HEK293 (cell line): ENCODE measurements around the gene MAPRE2.

Source experiments
- CTCF ChIA-PET: fragments of 350-600 bp; formaldehyde crosslinking; extraction: SDS; loops from one replicate; lab custom pipeline; 2021; ENCODE audit warnings: antibody characterized with exemption; lab: Yijun Ruan, JAX
- POLR2A ChIA-PET: fragments of 300-600 bp; formaldehyde crosslinking; extraction: SDS; loops from one replicate; lab custom pipeline; 2020; ENCODE audit warnings: antibody characterized with exemption, inconsistent platforms; lab: Yijun Ruan, JAX
- H3K27ac ChIP-seq: fragments of 200-500 bp; sonication (Bioruptor generic); 2 replicates; pipeline ENCODE4 v1.5.1; 2014; ENCODE audit warnings: low read depth, low read length, control low read depth, inconsistent platforms; ENCODE audit errors: extremely low read depth
- H3K36me3 ChIP-seq, 2 experiments: fragments of 200-500 bp in 1 of 2; sonication (Bioruptor generic) in 1 of 2; 1 replicate in 1 of 2; 2 replicates in 1 of 2; pipeline ENCODE4 v1.5.1; 2014 to 2017; ENCODE audit warnings: inconsistent platforms in 2 of 2, low read length in 2 of 2; ENCODE audit not compliant: control insufficient read depth in 2 of 2, insufficient read depth in 1 of 2
- H3K4me1 ChIP-seq: fragments of 200-500 bp; sonication (Bioruptor generic); 2 replicates; pipeline ENCODE4 v1.5.1; 2014; ENCODE audit warnings: mild to moderate bottlenecking, low read length, inconsistent platforms; ENCODE audit not compliant: control insufficient read depth, insufficient read depth
- H3K4me3 ChIP-seq: 2 replicates; pipeline ENCODE4 v1.5.1; 2011; ENCODE audit warnings: low read depth, mild to moderate bottlenecking, control low read depth, low read length, moderate library complexity
- H3K9me3 ChIP-seq: fragments of 200-500 bp; sonication (Bioruptor generic); 2 replicates; pipeline ENCODE4 v1.5.1; 2014; ENCODE audit warnings: low read depth, low read length, inconsistent platforms; ENCODE audit not compliant: control insufficient read depth, insufficient read depth
- GLI4 ChIP-seq: fragments of 450-650 bp; formaldehyde crosslinking; IDR thresholded peaks from 2 replicates; pipeline ENCODE4 v1.5.1; 2016; ENCODE audit warnings: missing biosample characterization, missing genetic modification characterization
- KLF1 ChIP-seq: fragments of 450-650 bp; formaldehyde crosslinking; IDR thresholded peaks from 2 replicates; pipeline ENCODE4 v1.5.1; 2016; ENCODE audit warnings: missing biosample characterization, missing genetic modification characterization
- KLF10 ChIP-seq: fragments of 450-650 bp; IDR thresholded peaks from 2 replicates; pipeline ENCODE4 v1.5.1; 2018; ENCODE audit warnings: missing biosample characterization, mild to moderate bottlenecking, missing genetic modification characterization
- KLF8 ChIP-seq: fragments of 450-650 bp; formaldehyde crosslinking; IDR thresholded peaks from 2 replicates; pipeline ENCODE4 v1.5.1; 2016; ENCODE audit warnings: missing biosample characterization, missing genetic modification characterization
- MYNN ChIP-seq: fragments of 450-650 bp; formaldehyde crosslinking; IDR thresholded peaks from 2 replicates; pipeline ENCODE4 v1.5.1; 2016; ENCODE audit warnings: missing biosample characterization, missing genetic modification characterization, borderline replicate concordance
- PRDM1 ChIP-seq: fragments of 450-650 bp; formaldehyde crosslinking; IDR thresholded peaks from 2 replicates; pipeline ENCODE4; 2016; ENCODE audit warnings: missing biosample characterization, missing genetic modification characterization
- RBAK ChIP-seq: fragments of 450-650 bp; formaldehyde crosslinking; IDR thresholded peaks from 2 replicates; pipeline ENCODE4 v1.5.1; 2016; ENCODE audit warnings: missing biosample characterization, missing genetic modification characterization
- SALL2 ChIP-seq: fragments of 450-650 bp; formaldehyde crosslinking; IDR thresholded peaks from 2 replicates; pipeline ENCODE4 v1.5.0; 2017; ENCODE audit warnings: missing biosample characterization, mild to moderate bottlenecking, missing genetic modification characterization, borderline replicate concordance
- SETDB1 ChIP-seq: IDR thresholded peaks from one replicate; pipeline ENCODE4 v1.6.1; 2017; ENCODE audit warnings: mild to moderate bottlenecking, low read length, moderate library complexity, mixed read lengths; ENCODE audit not compliant: insufficient read length
- SP7 ChIP-seq: fragments of 450-650 bp; formaldehyde crosslinking; IDR thresholded peaks from 2 replicates; pipeline ENCODE4 v1.5.1; 2016; ENCODE audit warnings: missing biosample characterization, missing genetic modification characterization
- ZEB2 ChIP-seq: fragments of 450-650 bp; formaldehyde crosslinking; IDR thresholded peaks from 2 replicates; pipeline ENCODE4 v1.5.1; 2016; ENCODE audit warnings: missing biosample characterization, missing genetic modification characterization
- ZFP69B ChIP-seq: fragments of 450-650 bp; formaldehyde crosslinking; IDR thresholded peaks from 2 replicates; pipeline ENCODE4 v1.5.1; 2016; ENCODE audit warnings: missing biosample characterization, missing genetic modification characterization
- ZNF138 ChIP-seq: fragments of 450-650 bp; formaldehyde crosslinking; IDR thresholded peaks from 2 replicates; pipeline ENCODE4 v1.5.1; 2016; ENCODE audit warnings: missing biosample characterization, missing genetic modification characterization, borderline replicate concordance
- ZNF148 ChIP-seq: fragments of 450-650 bp; formaldehyde crosslinking; IDR thresholded peaks from 2 replicates; pipeline ENCODE4 v1.5.0; 2017; ENCODE audit warnings: missing biosample characterization, missing genetic modification characterization, borderline replicate concordance
- ZNF2 ChIP-seq: fragments of 450-650 bp; formaldehyde crosslinking; IDR thresholded peaks from 2 replicates; pipeline ENCODE4 v1.5.1; 2016; ENCODE audit warnings: missing biosample characterization, missing genetic modification characterization
- ZNF202 ChIP-seq: fragments of 450-650 bp; formaldehyde crosslinking; IDR thresholded peaks from 2 replicates; pipeline ENCODE4 v1.5.1; 2016; ENCODE audit warnings: missing biosample characterization, missing genetic modification characterization, borderline replicate concordance
- ZNF214 ChIP-seq: fragments of 450-650 bp; formaldehyde crosslinking; IDR thresholded peaks from 2 replicates; pipeline ENCODE4 v1.5.1; 2017; ENCODE audit warnings: missing biosample characterization, mild to moderate bottlenecking, missing genetic modification characterization, borderline replicate concordance
- ZNF311 ChIP-seq: fragments of 450-650 bp; formaldehyde crosslinking; IDR thresholded peaks from 2 replicates; pipeline ENCODE4 v1.5.1; 2017; ENCODE audit warnings: missing biosample characterization, missing genetic modification characterization, borderline replicate concordance
- ZNF48 ChIP-seq: fragments of 450-650 bp; formaldehyde crosslinking; IDR thresholded peaks from 2 replicates; pipeline ENCODE4 v1.5.1; 2016; ENCODE audit warnings: missing biosample characterization, missing genetic modification characterization
- ZNF501 ChIP-seq: fragments of 450-650 bp; formaldehyde crosslinking; IDR thresholded peaks from 2 replicates; pipeline ENCODE4 v1.5.1; 2016; ENCODE audit warnings: missing biosample characterization, missing genetic modification characterization
- ZNF544 ChIP-seq: fragments of 450-650 bp; formaldehyde crosslinking; IDR thresholded peaks from 2 replicates; pipeline ENCODE4 v1.5.0; 2017; ENCODE audit warnings: missing biosample characterization, missing genetic modification characterization
- ZNF549 ChIP-seq: fragments of 450-650 bp; IDR thresholded peaks from 2 replicates; pipeline ENCODE4 v1.5.1; 2018; ENCODE audit warnings: missing biosample characterization, missing genetic modification characterization, mild to moderate bottlenecking, inconsistent platforms, moderate library complexity
- ZNF610 ChIP-seq: fragments of 450-650 bp; formaldehyde crosslinking; IDR thresholded peaks from 2 replicates; pipeline ENCODE4 v1.5.1; 2016; ENCODE audit warnings: missing biosample characterization, missing genetic modification characterization, borderline replicate concordance
- ZNF658 ChIP-seq: fragments of 450-650 bp; formaldehyde crosslinking; IDR thresholded peaks from 2 replicates; pipeline ENCODE4; 2016; ENCODE audit warnings: missing biosample characterization, missing genetic modification characterization
- ZNF704 ChIP-seq: fragments of 450-650 bp; formaldehyde crosslinking; IDR thresholded peaks from 2 replicates; pipeline ENCODE4 v1.5.1; 2016; ENCODE audit warnings: missing biosample characterization, missing genetic modification characterization
- ZNF747 ChIP-seq: fragments of 450-650 bp; formaldehyde crosslinking; IDR thresholded peaks from 2 replicates; pipeline ENCODE4 v1.5.1; 2016; ENCODE audit warnings: missing biosample characterization, missing genetic modification characterization
- TF ChIP-seq, protein P1 (sequence below): sonication (generic); formaldehyde crosslinking; IDR thresholded peaks from 2 replicates; pipeline ENCODE4 v1.8.1; 2022; ENCODE audit warnings: mild to moderate bottlenecking, moderate library complexity, missing genetic modification reagents

Gene MAPRE2

DNA sequence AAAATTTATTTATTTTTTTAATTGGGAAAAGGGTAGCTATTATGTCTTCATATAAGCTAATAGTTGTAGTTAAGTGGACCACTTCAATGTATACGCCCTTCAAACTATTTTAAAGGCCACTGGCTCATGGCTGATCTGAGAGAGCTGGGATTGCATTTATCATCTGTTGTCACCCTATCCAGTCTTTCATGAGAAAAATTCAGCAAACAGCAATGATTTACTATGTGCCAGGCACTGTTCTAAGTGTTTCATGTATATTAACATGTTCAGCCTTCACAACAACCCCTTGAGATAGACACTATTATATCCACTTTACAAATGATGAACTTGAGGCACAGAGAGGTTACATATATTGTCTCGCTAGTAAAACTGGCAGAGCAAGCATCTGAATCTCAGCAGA is 133.5 kb downstream of the MAPRE2 start:
- Histone ChIP-seq H3K27ac (no peak overlapping the region), H3K36me3 (no peaks in the 10 kb centered on the region), H3K4me1 (no peaks in the 10 kb centered on the region), H3K9me3 (no peaks in the 10 kb centered on the region), H3K4me3 (no peak overlapping the region)
- ChIA-PET CTCF (interaction anchor here (0.7 kb wide), 1 partner anchor 306 kb away, joined by 5 read pairs; no protein-coding TSS in a partner anchor), POLR2A (no interaction called here)
- TF ChIP-seq ZNF214 (tag by site-specific recombination) (no peak), ZNF501 (tag by site-specific recombination) (no peak), GLI4 (no peak), ZNF2 (tag by site-specific recombination) (no peak), RBAK (no peak), ZFP69B (tag by site-specific recombination) (no peak), PRDM1 (tag by site-specific recombination) (no peak), KLF1 (no peak)

DNA sequence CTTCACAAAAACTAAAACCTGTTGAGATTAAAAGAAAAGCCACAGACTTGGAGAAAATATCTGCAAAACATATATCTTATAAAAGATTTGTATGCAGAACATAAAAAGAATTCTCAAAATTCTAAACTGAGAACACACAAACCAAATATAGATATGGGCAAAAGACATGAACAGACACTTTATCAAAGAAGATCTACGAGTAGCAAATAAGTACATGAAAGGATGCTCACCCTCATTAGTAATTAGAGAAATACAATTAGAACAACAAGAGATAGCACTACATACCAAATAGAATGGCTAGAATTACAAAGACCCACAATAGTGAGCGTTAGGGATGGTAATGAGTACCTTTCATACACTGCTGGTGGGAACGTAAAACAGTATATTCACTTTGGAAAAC is 135.7 kb downstream of the MAPRE2 start:
- no peaks in the 10 kb centered on the region for H3K9me3 ChIP-seq
- ChIA-PET CTCF (no interaction called here), POLR2A (interaction anchor here (0.5 to 1.2 kb wide), 3 partner anchors 35 to 79 kb away, joined by 3 read pairs; partner anchors contain the start of gene ZNF397)
- no peaks in the 10 kb centered on the region for H3K36me3 ChIP-seq
- H3K4me1 ChIP-seq, result no peaks in the 10 kb centered on the region
- H3K27ac ChIP-seq, result no peak overlapping the region
- no peak overlapping the region for H3K4me3 ChIP-seq
- TF ChIP-seq ZNF138 (no peak), SETDB1 (peak; percentile 93)

DNA sequence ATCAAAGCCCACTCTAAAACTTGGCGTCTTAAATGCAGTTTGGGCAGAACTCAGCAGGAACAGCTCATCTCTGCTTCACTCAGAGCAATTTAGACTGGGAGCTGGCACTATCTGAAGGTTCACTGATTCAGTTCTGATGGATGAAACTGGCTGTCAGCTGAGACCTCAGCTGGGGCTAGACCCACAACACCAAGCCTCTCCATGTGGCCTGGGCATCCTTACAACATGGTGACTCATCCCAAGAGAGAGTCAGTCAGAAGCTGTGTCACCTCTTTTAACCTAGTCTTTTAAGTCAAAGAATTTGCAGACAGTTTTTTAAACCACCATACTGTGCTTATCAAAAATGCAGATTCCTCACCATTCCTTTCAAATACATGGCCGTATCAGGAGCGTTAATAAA is 137.0 kb downstream of the MAPRE2 start:
- H3K4me3 ChIP-seq, result no peak overlapping the region
- H3K9me3 ChIP-seq, result no peaks in the 10 kb centered on the region
- no peak overlapping the region for H3K27ac ChIP-seq
- ChIA-PET CTCF (interaction anchor here (0.6 kb wide), 1 partner anchor 1078 kb away, joined by 3 read pairs; no protein-coding TSS in a partner anchor), POLR2A (no interaction called here)
- TF ChIP-seq ZEB2 (tag by site-specific recombination), result no peak
- TF ChIP-seq MYNN (tag by site-specific recombination), result no peak
- no peak for TF ChIP-seq ZNF747 (tag by site-specific recombination)
- no peak for TF ChIP-seq SP7
- TF ChIP-seq SALL2, result no peak
- no peaks in the 10 kb centered on the region for H3K36me3 ChIP-seq
- H3K4me1 ChIP-seq, result no peaks in the 10 kb centered on the region

DNA sequence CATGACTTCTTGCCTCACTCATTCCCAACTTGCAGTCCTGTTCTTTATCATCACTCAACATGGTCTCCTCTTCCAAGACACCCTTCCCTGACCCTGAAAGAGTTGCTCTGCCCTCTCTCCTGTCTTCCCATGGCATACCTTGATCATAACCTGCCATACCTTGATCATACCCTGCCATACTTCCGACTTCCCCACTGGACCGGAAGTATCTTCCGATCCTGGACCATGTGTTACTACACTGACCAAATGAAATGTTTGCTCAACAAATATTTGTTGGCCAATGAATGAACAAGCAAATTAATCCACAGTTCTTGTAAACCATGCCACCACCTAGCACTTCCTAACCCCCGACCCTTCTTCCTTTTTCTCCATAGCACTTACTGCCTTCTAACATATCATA is 138.7 kb downstream of the MAPRE2 start:
- ChIA-PET POLR2A (no interaction called here), CTCF (no interaction called here)
- TF ChIP-seq ZNF610 (tag by site-specific recombination) (no peak), RBAK (no peak), SALL2 (no peak), ZNF658 (no peak), ZNF48 (tag by site-specific recombination) (no peak), ZNF549 (no peak), ZNF311 (tag by site-specific recombination) (no peak), GLI4 (no peak), ZNF202 (tag by site-specific recombination) (no peak), KLF8 (tag by site-specific recombination) (no peak), ZNF148 (tag by site-specific recombination) (no peak), ZNF544 (tag by site-specific recombination) (no peak), KLF10 (no peak), ZNF704 (tag by site-specific recombination) (no peak)
- TF ChIP-seq, protein P1, sequence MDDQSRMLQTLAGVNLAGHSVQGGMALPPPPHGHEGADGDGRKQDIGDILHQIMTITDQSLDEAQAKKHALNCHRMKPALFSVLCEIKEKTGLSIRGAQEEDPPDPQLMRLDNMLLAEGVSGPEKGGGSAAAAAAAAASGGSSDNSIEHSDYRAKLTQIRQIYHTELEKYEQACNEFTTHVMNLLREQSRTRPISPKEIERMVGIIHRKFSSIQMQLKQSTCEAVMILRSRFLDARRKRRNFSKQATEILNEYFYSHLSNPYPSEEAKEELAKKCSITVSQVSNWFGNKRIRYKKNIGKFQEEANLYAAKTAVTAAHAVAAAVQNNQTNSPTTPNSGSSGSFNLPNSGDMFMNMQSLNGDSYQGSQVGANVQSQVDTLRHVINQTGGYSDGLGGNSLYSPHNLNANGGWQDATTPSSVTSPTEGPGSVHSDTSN, result no peak

More for the DNA sequence above, 138.7 kb downstream of the MAPRE2 start:
- no peak overlapping the region for H3K27ac ChIP-seq
- H3K4me3 ChIP-seq, result no peak overlapping the region
- no peaks in the 10 kb centered on the region for H3K4me1 ChIP-seq
- no peaks in the 10 kb centered on the region for H3K36me3 ChIP-seq
- H3K9me3 ChIP-seq, result no peaks in the 10 kb centered on the region
